HepG2 (cell line): ENCODE measurements around the gene EPB41.

Experiments
- CTCF ChIP-seq: sonication (generic); formaldehyde crosslinking; IDR thresholded peaks from 2 replicates; pipeline ENCODE4 v1.5.0; 2020; ENCODE audit warnings: mild to moderate bottlenecking, missing genetic modification reagents, moderate library complexity
- DPF2 ChIP-seq: sonication (generic); formaldehyde crosslinking; IDR thresholded peaks from 2 replicates; pipeline ENCODE4 v1.4.0; 2020; ENCODE audit warnings: mild to moderate bottlenecking, low read depth, missing genetic modification reagents, borderline replicate concordance
- HIVEP1 ChIP-seq: sonication (generic); formaldehyde crosslinking; IDR thresholded peaks from 2 replicates; pipeline ENCODE4 v1.4.0; 2020; ENCODE audit warnings: mild to moderate bottlenecking, missing genetic modification reagents
- NR2F6 ChIP-seq, 2 experiments: IDR thresholded peaks; 2 replicates each; pipeline ENCODE4 v1.6.1; 2016; ENCODE audit warnings: antibody characterized with exemption in 1 of 2, mild to moderate bottlenecking in 1 of 2
- POLR2A ChIP-seq, 2 experiments: IDR thresholded peaks; 2 replicates each; pipeline ENCODE4 v1.6.1; 2011; ENCODE audit warnings: low read depth in 2 of 2, low read length in 2 of 2, mild to moderate bottlenecking in 1 of 2, moderate library complexity in 1 of 2; ENCODE audit not compliant: insufficient read depth in 1 of 2
- RFXANK ChIP-seq: IDR thresholded peaks from 2 replicates; pipeline ENCODE4 v1.6.1; 2016
- SMC3 ChIP-seq: IDR thresholded peaks from 2 replicates; pipeline ENCODE4 v1.6.1; 2011; ENCODE audit warnings: low read length, improper control_type of control experiment
- SP1 ChIP-seq, 2 experiments: fragments of 450-650 bp in 1 of 2; sonication (generic) in 1 of 2; formaldehyde crosslinking in 1 of 2; IDR thresholded peaks; 2 replicates each; pipeline versions ENCODE4 v1.4.0 to v1.6.1; 2016 to 2020; ENCODE audit warnings: missing genetic modification reagents in 1 of 2
- STAG1 ChIP-seq: sonication (generic); formaldehyde crosslinking; IDR thresholded peaks from 2 replicates; pipeline ENCODE4 v1.4.0; 2020; ENCODE audit warnings: missing genetic modification reagents
- ZKSCAN1 ChIP-seq: fragments of 150-350 bp; IDR thresholded peaks from 2 replicates; pipeline ENCODE4 v1.6.1; 2014; ENCODE audit warnings: low read length

GRCh38 chr1:29055160-29055559 lies 140.8 kb downstream of the EPB41 start:
- TF ChIP-seq DPF2 (CRISPR knock-in tag) (no peak), CTCF (CRISPR knock-in tag) (no peak), ZKSCAN1 (no peak), HIVEP1 (no peak), STAG1 (CRISPR knock-in tag) (no peak), SMC3 (no peak), POLR2A (IDR thresholded peaks at IDR 0.05; ENCODE audit: insufficient read depth in 1 of 2, low read depth in 2 of 2, low read length in 2 of 2) (no peak), RFXANK (no peak), SP1 (IDR thresholded peaks at IDR 0.05) (no peak), SP1 (CRISPR knock-in tag; IDR thresholded peaks at IDR 0.05) (no peak), NR2F6 (IDR thresholded peaks at IDR 0.05) (no peak), NR2F6 (CRISPR knock-in tag; IDR thresholded peaks at IDR 0.05) (no peak)
